ENCODE measurements around the gene RAB29. TPM values are rescaled to one million over a fixed set of nuclear protein-coding genes. Genes with fewer than 3 reads are reported as not detected.
A peak's percentile ranks its signal among the peaks of the same experiment; 100 is the strongest.

The RAB29 gene
- total RNA-seq, 4 donors from 2014 or later = 9.7 to 15.4 (median 12.1) TPM

DNA sequence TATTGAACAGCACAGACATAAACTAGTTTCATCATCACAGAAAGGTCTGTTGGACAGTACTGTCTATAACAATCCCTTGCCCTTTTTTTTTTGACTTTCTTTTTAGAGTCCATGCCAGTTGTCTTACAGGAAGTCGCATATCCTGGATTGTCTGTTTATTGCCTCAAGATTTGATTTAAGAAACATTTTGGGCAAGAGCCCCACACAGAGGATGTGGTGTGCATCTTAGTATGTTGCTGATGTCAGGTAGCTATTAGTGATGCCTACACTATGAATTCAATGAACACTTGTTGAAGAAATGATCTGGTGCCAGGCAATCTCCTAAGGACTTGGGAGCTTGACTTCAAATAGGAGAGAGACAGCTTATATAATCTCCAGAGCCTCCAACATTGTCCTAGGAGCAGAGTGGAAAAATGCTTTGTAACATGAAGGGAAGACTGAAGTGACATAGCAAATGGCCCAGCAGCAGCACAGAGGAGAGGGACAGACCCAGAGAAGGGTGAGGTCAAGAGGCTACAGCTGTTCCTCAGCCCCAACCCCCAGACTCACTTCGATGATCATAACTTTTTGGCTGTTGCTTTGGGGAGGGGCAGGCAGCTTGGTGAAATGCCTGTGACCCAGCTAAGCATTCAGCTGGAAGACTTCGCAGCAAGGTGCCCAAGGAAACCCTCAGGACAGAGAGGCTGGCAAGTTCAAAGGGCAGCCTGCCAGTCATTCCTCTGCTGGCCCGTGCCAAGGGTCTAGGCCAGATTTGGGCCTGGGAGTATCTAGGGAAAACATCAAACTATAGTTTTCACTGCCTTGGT is 7.5 kb upstream of the RAB29 start:
- no peaks in the 10 kb centered on the region for H3K36me3 ChIP-seq
- no peaks in the 10 kb centered on the region for H3K4me1 ChIP-seq
- H3K27ac ChIP-seq = no peak overlapping the region
- no peak overlapping the region for H3K4me3 ChIP-seq
- H3K27me3 ChIP-seq = no peaks in the 10 kb centered on the region
- H3K9me3 ChIP-seq = no peaks in the 10 kb centered on the region
- no peak for DNase-seq (ENCODE audit: low spot score in 2 of 2)
- TF ChIP-seq, protein P1, sequence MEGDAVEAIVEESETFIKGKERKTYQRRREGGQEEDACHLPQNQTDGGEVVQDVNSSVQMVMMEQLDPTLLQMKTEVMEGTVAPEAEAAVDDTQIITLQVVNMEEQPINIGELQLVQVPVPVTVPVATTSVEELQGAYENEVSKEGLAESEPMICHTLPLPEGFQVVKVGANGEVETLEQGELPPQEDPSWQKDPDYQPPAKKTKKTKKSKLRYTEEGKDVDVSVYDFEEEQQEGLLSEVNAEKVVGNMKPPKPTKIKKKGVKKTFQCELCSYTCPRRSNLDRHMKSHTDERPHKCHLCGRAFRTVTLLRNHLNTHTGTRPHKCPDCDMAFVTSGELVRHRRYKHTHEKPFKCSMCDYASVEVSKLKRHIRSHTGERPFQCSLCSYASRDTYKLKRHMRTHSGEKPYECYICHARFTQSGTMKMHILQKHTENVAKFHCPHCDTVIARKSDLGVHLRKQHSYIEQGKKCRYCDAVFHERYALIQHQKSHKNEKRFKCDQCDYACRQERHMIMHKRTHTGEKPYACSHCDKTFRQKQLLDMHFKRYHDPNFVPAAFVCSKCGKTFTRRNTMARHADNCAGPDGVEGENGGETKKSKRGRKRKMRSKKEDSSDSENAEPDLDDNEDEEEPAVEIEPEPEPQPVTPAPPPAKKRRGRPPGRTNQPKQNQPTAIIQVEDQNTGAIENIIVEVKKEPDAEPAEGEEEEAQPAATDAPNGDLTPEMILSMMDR (IDR thresholded peaks at IDR 0.05) = no peak
- no peak for TF ChIP-seq POLR2AphosphoS5 (IDR thresholded peaks at IDR 0.05)
- no peak for TF ChIP-seq EP300 (IDR thresholded peaks at IDR 0.05)
- TF ChIP-seq POLR2A (IDR thresholded peaks at IDR 0.05) = no peak
- 53% methylated on average over 4 of the region's 4 CpGs for WGBS

DNA sequence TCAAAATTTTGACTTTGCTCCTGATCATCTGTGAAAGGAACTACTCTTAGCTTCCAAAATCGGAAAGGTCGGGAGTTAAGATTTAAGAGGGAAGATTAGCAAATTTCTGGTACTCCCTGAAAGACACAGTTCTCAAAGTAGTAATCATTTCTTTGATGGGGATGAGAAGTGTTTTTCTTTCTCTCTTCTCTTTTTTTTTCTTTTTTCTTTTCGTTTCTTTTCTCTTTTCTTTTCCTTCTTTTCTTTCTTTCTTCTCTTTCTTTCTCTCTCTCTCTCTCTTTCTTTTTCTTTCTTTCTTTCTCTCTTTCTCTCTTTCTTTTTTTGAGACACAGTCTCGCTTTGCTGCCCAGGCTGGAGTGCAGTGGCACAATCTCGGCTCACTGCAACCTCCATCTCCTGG is 5.1 kb upstream of the RAB29 start:
- WGBS = 91% methylated on average over 5 of the region's 5 CpGs
- TF ChIP-seq POLR2AphosphoS5 (IDR thresholded peaks at IDR 0.05) (no peak), EP300 (IDR thresholded peaks at IDR 0.05) (no peak), POLR2A (IDR thresholded peaks at IDR 0.05) (no peak)
- TF ChIP-seq, protein P1 (IDR thresholded peaks at IDR 0.05) = no peak
- Histone ChIP-seq H3K4me3 (no peak overlapping the region), H3K36me3 (no peaks in the 10 kb centered on the region), H3K27ac (no peak overlapping the region), H3K4me1 (peaks cover 7% of the 10 kb centered on the region), H3K27me3 (no peaks in the 10 kb centered on the region), H3K9me3 (no peaks in the 10 kb centered on the region)
- no peak for DNase-seq (ENCODE audit: low spot score in 2 of 2)

DNA sequence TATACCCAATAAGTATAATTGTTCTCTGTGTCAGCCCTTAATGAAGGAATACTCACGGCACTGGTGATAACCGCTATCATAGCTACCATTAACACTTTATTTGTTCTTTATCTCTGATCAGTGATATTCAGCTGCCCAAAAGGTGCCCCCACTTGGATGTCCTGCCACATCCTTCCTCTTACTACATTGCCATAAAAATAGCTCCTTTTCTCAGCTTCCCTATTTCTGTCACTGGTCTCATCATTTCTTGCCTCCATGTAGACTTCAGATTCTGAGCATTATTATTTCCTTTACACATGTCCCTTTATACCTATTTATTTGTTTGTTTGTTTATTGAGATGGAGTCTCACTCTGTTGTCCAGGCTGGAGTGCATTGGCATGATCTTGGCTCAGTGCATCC is 2.7 kb upstream of the RAB29 start:
- DNase-seq (ENCODE audit: low spot score in 2 of 2) = no peak
- no peak overlapping the region for H3K4me3 ChIP-seq
- no peak overlapping the region for H3K27ac ChIP-seq
- no peaks in the 10 kb centered on the region for H3K36me3 ChIP-seq
- H3K9me3 ChIP-seq = no peaks in the 10 kb centered on the region
- H3K27me3 ChIP-seq = no peaks in the 10 kb centered on the region
- WGBS = 80% methylated on average over 2 of the region's 2 CpGs
- no peak for TF ChIP-seq POLR2A (IDR thresholded peaks at IDR 0.05)
- TF ChIP-seq, protein P1 (IDR thresholded peaks at IDR 0.05) = no peak
- no peak for TF ChIP-seq EP300 (IDR thresholded peaks at IDR 0.05)
- no peak for TF ChIP-seq POLR2AphosphoS5 (IDR thresholded peaks at IDR 0.05)
- peaks cover 17% of the 10 kb centered on the region for H3K4me1 ChIP-seq

DNA sequence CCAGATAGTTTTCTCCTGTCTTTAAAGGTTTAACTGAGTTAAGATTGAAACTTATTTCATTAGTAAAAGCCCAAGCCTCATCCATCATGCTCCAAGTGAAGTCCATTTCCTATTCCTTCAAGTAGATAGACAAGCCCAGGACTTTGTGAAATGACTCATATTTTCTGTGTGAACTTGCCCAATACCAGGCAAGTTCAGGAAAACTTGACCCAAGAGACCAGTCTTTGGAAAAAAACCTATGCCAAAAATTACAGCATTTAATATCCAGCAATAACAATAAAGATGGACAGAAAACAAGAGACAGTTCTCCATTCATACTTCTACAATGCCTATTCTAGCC is 405 bp upstream of the RAB29 start:
- H3K4me1 ChIP-seq = peaks cover 17% of the 10 kb centered on the region
- peak overlapping the region; percentile 81 for H3K4me3 ChIP-seq
- H3K27me3 ChIP-seq = no peaks in the 10 kb centered on the region
- H3K27ac ChIP-seq = peak overlapping the region; percentile 75
- TF ChIP-seq EP300 (IDR thresholded peaks at IDR 0.05) (no peak), POLR2AphosphoS5 (IDR thresholded peaks at IDR 0.05) (peak in 1 of 3 donors; percentile 17)
- H3K9me3 ChIP-seq = no peaks in the 10 kb centered on the region
- H3K36me3 ChIP-seq = no peaks in the 10 kb centered on the region
- no peak for DNase-seq (ENCODE audit: low spot score in 2 of 2)

DNA sequence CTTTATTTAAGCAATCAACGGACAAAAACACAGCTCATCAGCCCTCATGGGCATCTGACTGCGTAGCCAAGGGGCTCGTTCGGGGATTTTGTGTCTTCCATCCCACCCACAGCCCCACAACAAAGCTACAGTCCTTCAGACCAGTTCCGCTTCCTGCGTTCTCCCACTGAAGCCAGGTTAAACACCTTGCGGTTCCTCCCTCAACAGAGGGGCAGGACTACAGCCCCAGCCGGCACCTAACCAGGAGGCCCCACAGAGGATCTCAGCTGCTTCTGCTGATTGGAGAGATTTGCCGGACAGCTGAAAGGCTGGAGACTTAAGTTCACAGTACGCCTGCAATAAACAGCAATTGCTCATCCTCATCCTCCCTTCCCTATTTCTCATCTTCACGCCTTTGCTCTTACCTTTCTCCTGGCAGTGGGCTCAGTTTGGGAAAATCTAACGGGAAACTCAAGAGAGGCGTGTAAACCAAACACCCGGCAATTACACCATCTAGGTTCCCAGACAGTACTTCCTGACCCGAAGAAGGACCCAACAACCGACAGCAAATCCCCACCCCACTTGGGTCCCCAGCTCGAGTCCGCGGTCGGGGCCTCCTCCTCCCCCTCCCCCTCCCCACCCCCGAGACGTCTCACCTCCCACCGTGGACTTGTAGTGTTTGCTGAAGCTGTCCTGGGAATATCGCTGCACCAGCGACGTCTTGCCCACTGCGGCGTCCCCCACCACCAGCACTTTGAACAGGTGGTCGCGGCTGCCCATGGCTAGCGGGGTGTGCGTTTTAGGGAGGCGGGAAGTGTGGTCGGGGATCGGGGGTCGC is 876 bp downstream of the RAB29 start:
- no peak for DNase-seq (ENCODE audit: low spot score in 2 of 2)
- peak overlapping the region; percentile 75 for H3K27ac ChIP-seq
- H3K36me3 ChIP-seq = peaks cover 7% of the 10 kb centered on the region
- H3K9me3 ChIP-seq = no peaks in the 10 kb centered on the region
- H3K4me3 ChIP-seq = peak overlapping the region; percentile 81
- WGBS = 23% methylated on average over 33 of the region's 36 CpGs
- peaks cover 17% of the 10 kb centered on the region for H3K4me1 ChIP-seq
- no peak for TF ChIP-seq POLR2A (IDR thresholded peaks at IDR 0.05)
- TF ChIP-seq EP300 (IDR thresholded peaks at IDR 0.05) = no peak
- no peak for TF ChIP-seq POLR2AphosphoS5 (IDR thresholded peaks at IDR 0.05)
- TF ChIP-seq, protein P1 (IDR thresholded peaks at IDR 0.05) = no peak
- H3K27me3 ChIP-seq = no peaks in the 10 kb centered on the region

All from suprapubic skin (tissue), 4 donors.